ENCODE measurements around the gene GARNL3.
A peak's percentile ranks its signal among the peaks of the same experiment; 100 is the strongest.

The GARNL3 gene

DNA sequence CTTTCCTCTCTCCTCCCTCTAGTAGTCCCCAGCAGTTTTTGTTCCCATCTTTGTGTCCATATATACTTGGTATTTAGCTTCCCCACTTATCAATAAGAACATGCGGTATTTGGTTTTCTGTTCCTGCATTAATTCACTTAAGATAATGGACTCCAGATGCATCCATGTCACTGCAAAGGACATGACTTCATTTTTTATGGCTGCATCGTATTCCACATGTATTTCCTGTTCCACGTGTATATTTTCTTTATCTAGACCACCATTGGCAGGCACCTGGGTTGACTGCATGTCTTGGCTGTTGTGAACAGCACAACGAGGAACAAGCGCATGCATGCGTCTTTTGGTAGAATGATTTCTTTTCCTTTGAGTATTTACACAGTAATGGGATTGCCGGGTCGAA is 165.8 kb downstream of the GARNL3 start:
- DNase-seq (ENCODE audit: low read depth) = no peak
- TF ChIP-seq, protein P1, sequence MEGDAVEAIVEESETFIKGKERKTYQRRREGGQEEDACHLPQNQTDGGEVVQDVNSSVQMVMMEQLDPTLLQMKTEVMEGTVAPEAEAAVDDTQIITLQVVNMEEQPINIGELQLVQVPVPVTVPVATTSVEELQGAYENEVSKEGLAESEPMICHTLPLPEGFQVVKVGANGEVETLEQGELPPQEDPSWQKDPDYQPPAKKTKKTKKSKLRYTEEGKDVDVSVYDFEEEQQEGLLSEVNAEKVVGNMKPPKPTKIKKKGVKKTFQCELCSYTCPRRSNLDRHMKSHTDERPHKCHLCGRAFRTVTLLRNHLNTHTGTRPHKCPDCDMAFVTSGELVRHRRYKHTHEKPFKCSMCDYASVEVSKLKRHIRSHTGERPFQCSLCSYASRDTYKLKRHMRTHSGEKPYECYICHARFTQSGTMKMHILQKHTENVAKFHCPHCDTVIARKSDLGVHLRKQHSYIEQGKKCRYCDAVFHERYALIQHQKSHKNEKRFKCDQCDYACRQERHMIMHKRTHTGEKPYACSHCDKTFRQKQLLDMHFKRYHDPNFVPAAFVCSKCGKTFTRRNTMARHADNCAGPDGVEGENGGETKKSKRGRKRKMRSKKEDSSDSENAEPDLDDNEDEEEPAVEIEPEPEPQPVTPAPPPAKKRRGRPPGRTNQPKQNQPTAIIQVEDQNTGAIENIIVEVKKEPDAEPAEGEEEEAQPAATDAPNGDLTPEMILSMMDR (conservative IDR thresholded peaks at IDR 0.05; ENCODE audit: low read length) = no peak

DNA sequence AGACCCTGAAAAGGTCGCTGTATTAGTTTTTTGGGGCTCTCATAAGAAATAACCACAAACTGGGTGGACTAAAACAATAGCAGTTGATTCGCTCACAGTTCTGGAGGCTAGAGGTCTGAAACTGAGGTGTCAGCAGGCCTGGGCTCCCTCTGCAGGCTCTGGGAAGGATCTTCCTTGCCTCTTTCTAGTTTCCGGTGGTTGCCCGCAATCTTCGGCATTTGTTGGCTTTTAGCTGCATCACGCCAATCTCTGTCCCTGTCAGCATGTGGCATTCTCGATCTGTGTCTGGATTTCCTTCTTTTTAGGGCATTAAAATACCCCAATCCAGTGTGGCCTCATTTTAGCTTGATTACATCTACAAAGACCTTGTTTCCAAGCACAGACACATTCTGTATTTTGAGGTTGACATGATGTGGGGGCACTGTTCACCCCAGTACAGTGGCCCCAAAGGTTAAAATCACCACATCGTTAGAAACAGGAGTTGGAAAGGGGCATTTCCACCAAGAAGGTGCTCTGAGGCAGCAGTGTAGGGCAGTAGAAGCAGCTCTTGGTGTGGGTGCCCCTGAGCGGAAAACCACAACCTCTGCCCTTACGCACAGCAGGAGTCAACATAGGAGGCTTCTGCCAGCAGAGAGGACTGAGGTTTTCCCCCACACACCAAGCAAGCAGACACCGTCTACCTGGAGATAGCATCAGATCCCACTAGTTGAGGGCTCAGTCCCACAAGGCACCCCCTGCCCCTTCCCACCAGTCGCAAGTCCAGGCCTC is 173.1 kb downstream of the GARNL3 start:
- DNase-seq (ENCODE audit: low read depth) = no peak
- TF ChIP-seq, protein P1 (conservative IDR thresholded peaks at IDR 0.05; ENCODE audit: low read length) = 0 out of 2 replicates have a peak, but pooled peaks have one; percentile 7
- H3K4me3 ChIP-seq (ENCODE audit: low read length) = no peak overlapping the region

More for the DNA sequence above, 165.8 kb downstream of the GARNL3 start:
- no peak overlapping the region for H3K4me3 ChIP-seq (ENCODE audit: low read length)

DNA sequence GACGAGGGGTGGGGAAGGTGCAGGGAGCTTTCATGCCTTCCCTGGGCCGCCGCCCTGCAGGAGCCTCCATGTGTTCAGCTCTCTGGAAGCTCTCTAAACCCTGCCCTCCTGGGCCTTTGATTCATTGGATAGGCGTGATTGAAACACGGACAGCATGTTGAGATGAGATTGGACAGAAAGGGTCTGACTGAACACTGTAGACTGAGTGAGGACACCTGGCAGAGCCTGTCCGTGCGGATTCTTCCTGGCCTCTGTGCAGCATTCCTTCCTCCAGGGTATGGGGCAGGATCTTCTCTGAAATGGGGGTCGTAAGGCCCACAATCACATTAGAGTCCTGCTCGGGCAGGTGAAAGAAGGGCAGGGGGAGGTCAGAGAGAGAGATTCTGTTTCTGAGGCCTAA is 173.8 kb downstream of the GARNL3 start:
- no peak overlapping the region for H3K4me3 ChIP-seq (ENCODE audit: low read length)
- TF ChIP-seq, protein P1 (conservative IDR thresholded peaks at IDR 0.05; ENCODE audit: low read length) = no peak
- no peak for DNase-seq (ENCODE audit: low read depth)
